GM21576 (cell line): ENCODE results near the gene ERC1.
"Not testable (repeated sequence)": the region's sequence is repeated elsewhere in the genome, so short reads cannot be mapped to it uniquely, and the experiment has no call there.

Source experiments
- ATAC-seq: cut with Tn5 transposase; IDR thresholded peaks from one replicate; pipeline ENCODE4 v1.9.1; 2021; ENCODE audit warnings: mild to moderate bottlenecking, moderate library complexity; ENCODE audit not compliant: unreplicated experiment

The ERC1 gene

GRCh38 chr12:1117371-1117770, 126.3 kb downstream of the ERC1 start:
- ATAC-seq: no peak

GRCh38 chr12:1117970-1118563, 127.0 kb downstream of the ERC1 start:
- ATAC-seq: no peak

- ATAC-seq: no peak
Observed at GRCh38 chr12:1122786-1123185, 131.8 kb downstream of the ERC1 start.

GRCh38 chr12:1126091-1126490, 135.1 kb downstream of the ERC1 start:
- no peak for ATAC-seq

GRCh38 chr12:1127021-1127420, 136.0 kb downstream of the ERC1 start:
- ATAC-seq: no peak

GRCh38 chr12:1130164-1130563, 139.1 kb downstream of the ERC1 start:
- no peak for ATAC-seq

- ATAC-seq: no peak
Observed at GRCh38 chr12:1130571-1130970, 139.5 kb downstream of the ERC1 start.

GRCh38 chr12:1131811-1132224, 140.8 kb downstream of the ERC1 start:
- ATAC-seq: no peak

GRCh38 chr12:1132311-1132710, 141.3 kb downstream of the ERC1 start:
- no peak for ATAC-seq

- no peak for ATAC-seq
Observed at GRCh38 chr12:1138691-1139090, 147.7 kb downstream of the ERC1 start.

- ATAC-seq: not testable (repeated sequence)
Observed at GRCh38 chr12:1146758-1147157, 155.7 kb downstream of the ERC1 start.

- ATAC-seq: no peak
Observed at GRCh38 chr12:1147821-1148220, 156.8 kb downstream of the ERC1 start.

GRCh38 chr12:1157046-1157445, 166.0 kb downstream of the ERC1 start:
- ATAC-seq: no peak

- no peak for ATAC-seq
Observed at GRCh38 chr12:1161197-1161596, 170.2 kb downstream of the ERC1 start.

- no peak for ATAC-seq
Observed at GRCh38 chr12:1162081-1162760, 171.2 kb downstream of the ERC1 start.

- ATAC-seq: no peak
Observed at GRCh38 chr12:1167784-1168183, 176.8 kb downstream of the ERC1 start.

- ATAC-seq: no peak
Observed at GRCh38 chr12:1170411-1170810, 179.4 kb downstream of the ERC1 start.

- ATAC-seq: no peak
Observed at GRCh38 chr12:1171657-1172408, 180.8 kb downstream of the ERC1 start.

GRCh38 chr12:1173781-1174617, 183.0 kb downstream of the ERC1 start:
- ATAC-seq: no peak

- ATAC-seq: no peak
Observed at GRCh38 chr12:1174659-1175058, 183.6 kb downstream of the ERC1 start.

- ATAC-seq: no peak
Observed at GRCh38 chr12:1176191-1176590, 185.2 kb downstream of the ERC1 start.
